ENCODE results near the gene DDX6.
"Not testable (repeated sequence)": the region's sequence is repeated elsewhere in the genome, so short reads cannot be mapped to it uniquely, and the experiment has no call there.

GRCh38 chr11:118721478-118722015 lies 69.4 kb downstream of the DDX6 start:
- not testable (repeated sequence) for TF ChIP-seq PATZ1 (CRISPR knock-in tag; IDR thresholded peaks at IDR 0.05; ENCODE audit: borderline replicate concordance); ARNTL (CRISPR knock-in tag; IDR thresholded peaks at IDR 0.05; ENCODE audit: borderline replicate concordance, low read depth); SNAI2 (CRISPR knock-in tag; IDR thresholded peaks at IDR 0.05); RARB (CRISPR knock-in tag; IDR thresholded peaks at IDR 0.05); GLIS3 (CRISPR knock-in tag; IDR thresholded peaks at IDR 0.05)
